Measurements from ENCODE around the gene EGFL6. TPM values are rescaled to one million over a fixed set of nuclear protein-coding genes. Genes with fewer than 3 reads are reported as not detected.

Gene EGFL6
- total RNA-seq, 2 experiments from 2014 or later, result not detected

DNA sequence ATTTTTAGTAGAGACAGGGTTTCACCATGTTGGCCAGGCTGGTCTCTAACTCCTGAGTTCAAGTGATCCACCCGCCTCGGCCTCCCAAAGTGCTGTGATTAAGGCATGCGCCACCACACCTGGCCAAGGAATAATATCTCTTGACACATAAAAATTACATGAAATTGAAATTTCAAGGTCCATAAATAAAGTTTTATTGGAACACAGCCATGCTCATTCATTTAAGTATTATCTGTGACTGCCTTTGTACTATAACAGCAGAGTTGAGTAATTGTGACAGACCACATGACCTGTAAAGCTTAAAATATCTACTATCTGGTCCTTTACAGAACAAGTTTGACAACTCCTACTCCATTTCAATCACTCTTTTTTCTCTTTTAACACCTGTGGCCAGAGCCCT lies 17.8 kb upstream of the EGFL6 start:
- Histone ChIP-seq H3K4me3 (ENCODE audit: low read depth, low read length, poor library complexity, severe bottlenecking) (no peak overlapping the region), H3K4me1 (ENCODE audit: insufficient read depth, low read length, poor library complexity, severe bottlenecking) (no peaks in the 10 kb centered on the region), H3K4me2 (ENCODE audit: low read length) (no peak overlapping the region), H3K9me2 (ENCODE audit: insufficient read depth, low read length) (no peaks in the 10 kb centered on the region), H3K36me3 (ENCODE audit: insufficient read depth, low read length) (no peaks in the 10 kb centered on the region), H3K27ac (ENCODE audit: low read depth, low read length, poor library complexity, severe bottlenecking) (no peak overlapping the region), H2AFZ (ENCODE audit: low read length) (no peak overlapping the region), H3K9me3 (ENCODE audit: low read length) (no peaks in the 10 kb centered on the region), H3K79me2 (ENCODE audit: insufficient read depth, low read depth, low read length) (no peaks in the 10 kb centered on the region), H4K20me1 (ENCODE audit: insufficient read depth, low read length) (no peaks in the 10 kb centered on the region)
- DNase-seq (ENCODE audit: low spot score), result no peak
- BruUV-seq (replicated peaks), result no TSS peak
- intact Hi-C loops (cut with micrococcal nuclease; ENCODE audit: unreplicated experiment), result no loop called here
- TF ChIP-seq, protein P1, sequence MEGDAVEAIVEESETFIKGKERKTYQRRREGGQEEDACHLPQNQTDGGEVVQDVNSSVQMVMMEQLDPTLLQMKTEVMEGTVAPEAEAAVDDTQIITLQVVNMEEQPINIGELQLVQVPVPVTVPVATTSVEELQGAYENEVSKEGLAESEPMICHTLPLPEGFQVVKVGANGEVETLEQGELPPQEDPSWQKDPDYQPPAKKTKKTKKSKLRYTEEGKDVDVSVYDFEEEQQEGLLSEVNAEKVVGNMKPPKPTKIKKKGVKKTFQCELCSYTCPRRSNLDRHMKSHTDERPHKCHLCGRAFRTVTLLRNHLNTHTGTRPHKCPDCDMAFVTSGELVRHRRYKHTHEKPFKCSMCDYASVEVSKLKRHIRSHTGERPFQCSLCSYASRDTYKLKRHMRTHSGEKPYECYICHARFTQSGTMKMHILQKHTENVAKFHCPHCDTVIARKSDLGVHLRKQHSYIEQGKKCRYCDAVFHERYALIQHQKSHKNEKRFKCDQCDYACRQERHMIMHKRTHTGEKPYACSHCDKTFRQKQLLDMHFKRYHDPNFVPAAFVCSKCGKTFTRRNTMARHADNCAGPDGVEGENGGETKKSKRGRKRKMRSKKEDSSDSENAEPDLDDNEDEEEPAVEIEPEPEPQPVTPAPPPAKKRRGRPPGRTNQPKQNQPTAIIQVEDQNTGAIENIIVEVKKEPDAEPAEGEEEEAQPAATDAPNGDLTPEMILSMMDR (conservative IDR thresholded peaks at IDR 0.05; ENCODE audit: low read length), result no peak
- no peak for TF ChIP-seq EZH2phosphoT487 (IDR thresholded peaks at IDR 0.05; ENCODE audit: borderline replicate concordance, low read depth, low read length)
- ChIA-PET POLR2A (interaction anchor here (1.0 to 1.2 kb wide), 2 partner anchors 16 to 521 kb away, joined by 3 read pairs; no protein-coding TSS in a partner anchor), CTCF (ENCODE audit: unreplicated experiment) (no interaction called here)

DNA sequence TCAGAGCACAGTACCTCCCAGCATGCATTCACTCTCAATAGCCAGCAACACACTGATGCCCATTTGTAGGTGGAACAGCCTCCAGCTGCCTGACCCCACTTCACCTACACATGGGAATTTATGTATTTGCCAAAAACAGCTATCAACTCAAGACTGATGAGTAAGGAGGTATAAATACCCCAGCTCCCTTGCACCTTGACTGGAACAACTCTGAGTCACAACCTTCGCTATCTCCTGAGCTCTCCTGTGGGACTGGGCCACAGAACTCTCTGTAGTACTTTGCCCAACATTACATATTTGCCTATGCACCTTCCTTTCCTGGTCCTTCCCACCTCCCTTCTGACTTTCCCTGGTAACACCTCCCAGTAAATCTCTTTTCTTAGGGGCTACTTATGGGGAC lies 16.5 kb upstream of the EGFL6 start:
- Histone ChIP-seq H3K79me2 (ENCODE audit: insufficient read depth, low read depth, low read length) (no peaks in the 10 kb centered on the region), H3K9me2 (ENCODE audit: insufficient read depth, low read length) (no peaks in the 10 kb centered on the region), H3K4me1 (ENCODE audit: insufficient read depth, low read length, poor library complexity, severe bottlenecking) (no peaks in the 10 kb centered on the region), H4K20me1 (ENCODE audit: insufficient read depth, low read length) (no peaks in the 10 kb centered on the region), H3K4me3 (ENCODE audit: low read depth, low read length, poor library complexity, severe bottlenecking) (no peak overlapping the region), H3K36me3 (ENCODE audit: insufficient read depth, low read length) (no peaks in the 10 kb centered on the region), H3K27ac (ENCODE audit: low read depth, low read length, poor library complexity, severe bottlenecking) (no peak overlapping the region), H3K9me3 (ENCODE audit: low read length) (no peaks in the 10 kb centered on the region), H3K4me2 (ENCODE audit: low read length) (no peak overlapping the region), H2AFZ (ENCODE audit: low read length) (no peak overlapping the region)
- POLR2A ChIA-PET, result no interaction called here
- no TSS peak for BruUV-seq (replicated peaks)
- TF ChIP-seq EZH2phosphoT487 (IDR thresholded peaks at IDR 0.05; ENCODE audit: borderline replicate concordance, low read depth, low read length), result no peak
- TF ChIP-seq, protein P1 (conservative IDR thresholded peaks at IDR 0.05; ENCODE audit: low read length), result no peak
- CTCF ChIA-PET (ENCODE audit: unreplicated experiment), result no interaction called here
- DNase-seq (ENCODE audit: low spot score), result no peak
- intact Hi-C loops (cut with micrococcal nuclease; ENCODE audit: unreplicated experiment), result no loop called here

DNA sequence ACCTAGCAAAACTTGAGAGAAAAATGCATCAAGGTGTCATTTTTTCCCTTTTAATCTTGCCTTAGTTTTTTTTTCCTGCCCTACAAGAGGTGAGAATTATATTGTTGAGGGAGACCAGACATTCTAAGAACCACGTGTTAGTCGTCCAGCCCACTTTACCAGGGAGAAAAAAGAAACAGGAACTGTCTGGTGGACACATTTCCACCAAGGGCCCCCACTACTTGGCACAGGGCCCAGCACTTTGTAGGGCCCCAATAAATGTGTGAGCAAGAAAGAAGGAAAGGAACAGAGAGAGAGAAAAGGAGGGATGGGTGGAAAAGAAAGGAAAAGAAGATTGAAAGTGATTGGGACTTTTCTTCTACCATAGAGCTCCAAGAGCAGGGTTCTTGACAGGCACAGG lies 3.9 kb upstream of the EGFL6 start:
- ChIA-PET CTCF (ENCODE audit: unreplicated experiment) (no interaction called here), POLR2A (no interaction called here)
- DNase-seq (ENCODE audit: low spot score), result no peak
- H3K9me3 ChIP-seq (ENCODE audit: low read length), result no peaks in the 10 kb centered on the region
- no peaks in the 10 kb centered on the region for H4K20me1 ChIP-seq (ENCODE audit: insufficient read depth, low read length)
- no peaks in the 10 kb centered on the region for H3K36me3 ChIP-seq (ENCODE audit: insufficient read depth, low read length)
- H3K4me2 ChIP-seq (ENCODE audit: low read length), result no peak overlapping the region
- no peak overlapping the region for H3K4me3 ChIP-seq (ENCODE audit: low read depth, low read length, poor library complexity, severe bottlenecking)
- no TSS peak for BruUV-seq (replicated peaks)
- H3K27ac ChIP-seq (ENCODE audit: low read depth, low read length, poor library complexity, severe bottlenecking), result no peak overlapping the region
- no peak for TF ChIP-seq EZH2phosphoT487 (IDR thresholded peaks at IDR 0.05; ENCODE audit: borderline replicate concordance, low read depth, low read length)
- TF ChIP-seq, protein P1 (conservative IDR thresholded peaks at IDR 0.05; ENCODE audit: low read length), result no peak
- intact Hi-C loops (cut with micrococcal nuclease; ENCODE audit: unreplicated experiment), result no loop called here
- H2AFZ ChIP-seq (ENCODE audit: low read length), result no peak overlapping the region
- H3K79me2 ChIP-seq (ENCODE audit: insufficient read depth, low read depth, low read length), result no peaks in the 10 kb centered on the region
- H3K9me2 ChIP-seq (ENCODE audit: insufficient read depth, low read length), result no peaks in the 10 kb centered on the region
- no peaks in the 10 kb centered on the region for H3K4me1 ChIP-seq (ENCODE audit: insufficient read depth, low read length, poor library complexity, severe bottlenecking)

Data from OCI-LY7 (cell line).